Activated CD4-positive, alpha-beta T cell treated with anti-CD3 and anti-CD28 coated beads, Interleukin-2, amount 50 U/mL, for 48 hours (primary cell): ENCODE data around the gene WDR82.
"Not testable (repeated sequence)": the region's sequence is repeated elsewhere in the genome, so short reads cannot be mapped to it uniquely, and the experiment has no call there.

ENCODE experiments used
- DNase-seq, 2 experiments: peaks; one replicate each; pipeline ENCODE4 v3.0.0-alpha.2; 2020

WDR82 gene

DNA sequence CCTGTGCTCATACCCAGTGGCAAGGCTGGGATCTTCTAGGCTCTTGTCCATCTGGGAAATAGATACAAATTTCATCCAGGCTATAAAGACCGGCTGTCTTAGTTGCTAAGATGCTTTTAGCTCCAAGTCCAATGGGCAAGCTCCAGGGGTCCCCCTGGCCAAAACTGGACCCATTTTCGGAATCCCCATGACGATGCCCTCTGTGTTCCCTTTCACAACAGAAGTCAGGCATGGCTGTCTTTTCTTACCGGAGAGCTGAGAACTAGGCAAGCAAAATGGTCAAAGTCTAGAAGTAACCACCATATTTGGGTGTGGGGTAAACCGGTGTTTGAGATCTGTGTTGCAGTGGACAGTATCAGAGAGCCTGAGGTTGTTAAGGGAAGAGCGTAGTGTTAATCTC is 10.2 kb upstream of the WDR82 start:
- DNase-seq = no peak

- no peak for DNase-seq
These were observed 8.3 kb upstream of the WDR82 start for GRCh38 chr3:52286777-52287110.

DNA sequence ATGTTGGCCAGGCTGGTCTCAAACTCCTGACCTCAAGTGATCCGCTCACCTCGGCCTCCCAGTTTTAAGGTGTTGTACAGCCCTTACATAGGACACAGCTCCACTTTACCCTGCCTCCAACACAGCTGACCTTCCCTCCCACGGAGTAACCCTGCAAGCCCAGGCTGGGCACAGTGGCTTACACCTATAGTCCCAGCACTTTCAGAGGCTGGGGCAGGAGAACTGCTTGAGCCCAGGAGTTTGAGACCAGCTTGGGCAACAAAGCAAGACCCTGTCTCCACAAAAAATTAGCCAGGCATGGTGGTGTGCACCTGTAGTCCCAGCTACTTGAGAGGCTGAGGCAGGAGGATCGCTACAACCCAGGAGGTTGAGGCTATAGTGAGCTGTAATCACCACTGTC is 5.6 kb upstream of the WDR82 start:
- DNase-seq = not testable (repeated sequence)

DNA sequence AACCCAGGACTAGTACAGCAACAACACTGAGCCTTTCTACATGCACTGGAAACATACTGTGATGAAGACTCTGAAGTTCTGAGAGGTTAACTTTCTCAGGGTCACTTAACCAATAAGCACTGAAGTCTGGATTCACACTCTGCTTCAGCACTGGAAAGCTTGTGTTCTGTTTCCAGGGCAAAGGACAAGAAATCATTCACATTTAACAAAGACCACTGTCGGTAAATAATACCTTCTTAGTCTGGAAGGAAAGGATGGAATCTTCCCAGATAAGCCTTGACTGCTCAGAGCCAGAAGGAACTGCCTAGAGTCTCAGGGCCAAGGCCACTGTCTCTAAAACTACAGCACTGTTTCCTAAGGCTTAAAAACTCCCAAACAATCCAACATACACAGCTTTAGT is 4.9 kb upstream of the WDR82 start:
- DNase-seq = no peak

- no peak for DNase-seq
These were observed 3.7 kb upstream of the WDR82 start for GRCh38 chr3:52281981-52282801.

DNA sequence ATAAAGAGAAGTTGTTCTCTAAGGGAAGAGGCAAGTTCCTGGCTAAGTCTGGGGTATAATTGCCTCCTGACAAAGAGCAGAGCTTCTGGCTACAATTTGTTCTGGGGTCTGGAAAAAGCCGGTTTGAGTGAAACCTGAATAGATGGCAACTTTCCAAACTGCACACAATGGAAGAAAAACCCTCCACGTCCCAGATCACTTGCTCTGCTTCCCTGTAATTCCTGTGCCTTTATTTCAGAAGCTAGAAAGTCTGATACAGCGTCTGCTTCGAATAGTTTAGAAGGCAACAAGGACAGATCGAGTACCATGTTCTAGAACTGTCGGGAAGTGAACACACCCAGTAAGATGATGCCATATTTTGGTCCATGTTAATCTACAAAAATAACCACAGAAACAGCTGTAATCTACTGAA is 1.6 kb upstream of the WDR82 start:
- no peak for DNase-seq

- no peak for DNase-seq
These were observed 1.1 kb upstream of the WDR82 start for GRCh38 chr3:52279596-52279995.

- peak; percentile 64 to 70 for DNase-seq
These were observed 408 bp downstream of the WDR82 start for GRCh38 chr3:52277972-52278509.

DNA sequence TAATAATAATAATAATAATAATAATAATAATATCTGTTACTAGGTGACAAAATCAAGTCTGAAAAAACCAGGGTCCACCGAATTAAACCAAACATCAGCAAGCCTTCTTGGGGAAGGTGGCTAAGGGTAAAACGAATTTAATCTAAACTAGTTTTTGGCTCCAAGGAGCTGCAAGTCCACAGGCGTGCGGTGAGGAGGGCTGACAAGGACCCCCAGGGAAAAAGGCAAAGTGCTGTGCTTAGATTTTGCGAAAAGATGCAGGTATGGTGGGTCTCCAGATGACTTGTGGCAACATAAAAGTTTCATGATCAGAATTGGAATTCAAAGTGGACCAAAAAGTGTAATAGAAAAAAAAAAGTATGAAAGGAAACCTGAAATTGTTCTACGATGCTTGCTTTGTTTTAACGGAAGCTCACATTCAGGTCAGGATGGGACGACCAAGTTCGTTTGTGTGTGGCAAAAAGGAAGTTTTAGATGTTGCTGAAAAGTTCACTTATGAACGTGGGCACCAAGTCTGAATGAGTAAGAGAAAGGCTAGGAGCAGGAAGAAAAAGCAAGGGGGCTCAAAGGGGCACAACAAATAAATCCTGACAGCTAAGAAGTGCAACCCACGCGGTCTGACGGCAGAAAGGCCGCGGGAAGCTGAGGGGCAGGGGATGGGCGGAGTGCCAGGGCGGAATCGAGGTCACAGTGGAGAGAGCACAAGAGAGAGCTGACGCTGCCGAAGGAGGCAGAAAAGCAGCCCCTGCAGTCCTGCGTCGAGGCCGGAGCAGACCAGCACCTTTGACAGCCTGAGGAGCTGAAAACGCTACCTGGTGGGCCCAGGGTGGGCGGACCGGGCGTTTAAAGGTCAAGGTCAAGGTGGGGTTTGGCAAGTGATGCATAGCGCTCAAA is 1.1 kb downstream of the WDR82 start:
- peak; percentile 85 to 89 for DNase-seq

- not testable (repeated sequence) for DNase-seq
These were observed 3.7 kb downstream of the WDR82 start for GRCh38 chr3:52274781-52275180.

DNA sequence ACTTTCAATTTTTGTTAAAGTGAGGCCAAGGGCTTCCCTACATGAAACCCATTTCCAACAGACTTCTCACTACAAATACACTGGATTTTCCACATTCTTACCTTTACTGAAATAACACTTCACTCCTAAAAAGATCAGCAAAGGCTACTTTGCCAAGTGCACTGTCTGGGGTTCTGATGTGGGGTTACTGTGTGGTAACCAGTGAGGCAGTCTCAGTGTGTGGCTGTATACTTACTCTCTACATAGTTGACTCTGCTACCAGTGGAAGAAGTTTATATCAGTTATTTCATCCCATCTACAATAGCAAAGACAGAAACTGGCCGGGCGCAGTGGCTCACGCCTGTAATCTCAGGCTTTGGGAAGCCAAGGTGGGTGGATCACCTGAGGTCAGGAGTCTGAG is 5.6 kb downstream of the WDR82 start:
- DNase-seq = no peak

DNA sequence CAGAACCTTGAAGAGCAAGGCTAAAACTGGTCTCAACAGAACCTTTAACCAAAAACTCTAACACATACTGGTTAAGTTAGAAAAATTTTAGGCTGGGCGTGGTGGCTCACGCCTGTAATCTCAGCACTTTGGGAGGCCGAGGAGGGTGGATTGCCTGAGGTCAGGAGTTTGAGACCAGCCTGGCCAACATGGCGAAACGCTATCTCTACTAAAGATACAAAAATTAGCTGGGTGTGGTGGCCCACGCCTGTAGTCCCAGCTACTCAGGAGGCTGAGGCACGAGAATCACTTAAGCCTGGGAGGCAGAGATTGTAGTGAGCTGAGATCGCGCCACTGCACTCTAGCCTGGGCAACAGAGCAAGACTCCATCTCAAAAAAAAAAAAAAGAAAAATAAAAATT is 6.3 kb downstream of the WDR82 start:
- not testable (repeated sequence) for DNase-seq

DNA sequence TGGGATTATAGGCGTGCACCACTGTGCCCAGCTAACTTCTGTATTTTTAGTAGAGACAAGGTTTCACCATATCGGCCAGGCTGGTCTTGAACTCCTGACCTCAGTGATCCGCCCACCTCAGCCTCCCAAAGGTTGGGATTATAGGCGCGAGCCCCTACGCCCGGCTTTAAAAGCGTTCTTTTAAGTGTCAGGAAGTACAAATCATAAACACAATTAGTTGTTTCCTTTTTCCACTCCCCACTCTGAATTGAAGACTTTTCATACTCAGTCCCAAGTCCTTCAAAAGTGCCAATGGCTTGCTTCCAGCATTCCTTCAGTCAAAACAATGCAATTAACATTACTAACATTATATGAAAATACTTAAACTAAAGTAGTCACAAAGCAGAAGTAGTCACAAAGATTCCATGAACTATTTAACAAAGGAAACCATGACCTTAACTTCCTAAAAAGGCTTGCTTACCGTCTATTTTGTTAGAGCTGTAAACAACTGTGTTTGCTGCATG is 8.1 kb downstream of the WDR82 start:
- no peak for DNase-seq

DNA sequence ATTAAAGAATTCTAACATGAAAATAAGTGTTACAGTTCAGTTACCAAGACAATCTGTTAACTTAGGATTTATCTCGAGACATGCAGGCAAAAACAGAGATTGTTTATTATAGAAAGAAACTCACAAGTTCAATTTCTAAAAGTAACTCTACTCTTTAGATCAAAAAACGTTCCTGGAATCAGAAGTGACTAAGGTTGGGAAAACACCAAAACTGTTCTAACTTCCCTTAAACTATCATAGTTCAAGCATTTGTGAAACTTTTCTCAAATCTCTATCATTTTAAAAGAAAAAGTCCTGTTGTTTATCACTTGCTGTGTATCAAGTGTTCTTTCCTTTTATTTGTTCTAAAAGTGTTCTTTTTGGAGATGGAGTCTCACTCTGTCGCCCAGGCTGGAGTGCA is 8.7 kb downstream of the WDR82 start:
- DNase-seq = no peak

GRCh38 chr3:52268036-52268435 is 10.4 kb downstream of the WDR82 start:
- DNase-seq = peak; percentile 56 to 61

DNA sequence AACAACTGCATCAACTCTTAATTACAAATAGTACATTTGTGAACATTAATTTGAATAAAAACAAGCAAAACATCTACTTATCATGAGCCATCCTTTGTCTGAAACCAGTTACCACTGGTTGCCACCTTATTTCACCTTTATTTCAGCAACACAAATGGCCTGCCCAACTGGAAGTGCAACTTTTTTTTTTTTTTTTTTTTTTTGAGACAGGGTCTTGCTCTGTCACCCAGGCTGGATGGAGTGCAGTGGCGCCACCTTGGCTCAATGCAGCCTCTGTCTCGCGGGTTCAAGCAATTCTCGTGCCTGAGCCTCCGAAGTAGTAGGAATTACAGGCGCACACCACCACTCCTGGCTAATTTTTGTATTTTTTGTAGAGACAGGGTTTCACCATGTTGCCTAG is 13.1 kb downstream of the WDR82 start:
- no peak for DNase-seq

DNA sequence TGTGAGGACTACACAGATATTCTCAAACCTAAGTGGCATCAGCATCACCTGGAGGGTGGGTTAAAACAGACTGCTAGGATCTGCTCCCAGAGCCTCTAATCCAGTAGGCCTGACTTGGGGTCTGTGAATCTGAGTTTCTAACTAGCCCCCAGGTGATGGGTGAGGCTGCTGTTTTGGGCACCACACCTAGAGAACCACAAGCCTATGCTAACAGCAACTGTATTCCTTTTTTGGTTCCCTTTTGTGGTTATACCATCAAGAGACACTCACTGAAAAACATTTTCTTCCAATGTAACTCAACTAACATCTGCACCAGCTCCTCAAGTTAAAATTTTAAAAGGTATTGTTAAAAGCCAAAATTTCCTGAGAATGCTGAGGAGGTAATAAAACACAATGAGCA is 16.0 kb downstream of the WDR82 start:
- DNase-seq = no peak

GRCh38 chr3:52259448-52259847 is 19.0 kb downstream of the WDR82 start:
- DNase-seq = no peak

GRCh38 chr3:52259035-52259434 is 19.4 kb downstream of the WDR82 start:
- DNase-seq = no peak

DNA sequence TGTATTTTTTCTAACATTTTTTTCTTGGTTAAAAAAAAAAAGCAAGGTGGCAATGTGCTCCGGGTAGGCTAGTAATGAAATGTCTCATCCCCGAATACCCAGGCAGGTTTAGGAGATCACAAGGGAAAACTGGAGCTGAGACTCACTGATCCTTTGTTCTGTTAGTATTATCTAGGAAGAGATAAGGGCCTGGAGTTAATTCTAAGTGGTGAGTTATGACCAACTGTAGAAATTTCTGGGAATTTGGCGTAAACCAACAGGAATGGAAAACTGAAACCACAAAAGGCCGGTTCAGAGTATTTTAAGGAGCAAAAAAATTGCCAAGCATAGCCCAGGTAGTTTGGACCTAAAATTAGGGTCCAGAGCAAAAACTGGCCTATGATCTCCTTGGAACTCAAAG is 20.5 kb downstream of the WDR82 start:
- DNase-seq = no peak

DNA sequence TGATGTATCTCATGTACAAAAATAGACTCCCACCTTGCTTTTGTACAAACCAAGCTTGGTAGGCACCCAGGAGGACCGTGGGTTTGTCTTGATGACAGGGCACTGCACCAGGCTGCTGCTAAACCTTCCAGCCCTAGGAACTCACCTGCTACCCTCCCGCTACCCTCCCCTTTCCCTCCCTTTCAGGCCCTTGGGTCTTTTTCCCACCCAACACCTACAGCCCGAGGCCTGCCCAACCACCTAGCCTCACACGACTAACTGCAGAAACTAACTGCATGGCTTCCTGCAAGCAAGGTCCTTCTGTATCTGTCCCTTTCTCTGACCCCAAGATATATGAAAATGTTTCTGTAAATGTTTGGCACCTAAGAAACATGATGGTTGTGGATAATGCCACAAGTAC is 21.8 kb downstream of the WDR82 start:
- DNase-seq = no peak

DNA sequence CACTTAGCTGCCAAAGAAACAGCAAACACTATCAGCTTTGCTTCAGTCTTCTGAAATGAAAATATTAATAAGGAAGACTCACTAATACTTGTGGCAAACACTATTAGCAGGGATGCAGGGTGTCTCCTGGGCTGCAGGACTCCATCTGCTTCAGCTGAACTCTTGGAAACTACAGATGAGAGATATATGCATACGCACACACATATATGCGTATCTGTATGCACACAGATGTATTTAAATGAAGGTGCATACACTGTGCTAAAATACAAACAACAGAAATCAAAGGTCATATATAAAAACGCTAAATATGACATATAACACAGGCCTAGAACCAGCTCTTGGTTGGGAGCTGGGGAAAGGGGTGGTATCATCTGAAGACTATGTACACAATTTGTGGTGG is 22.3 kb downstream of the WDR82 start:
- DNase-seq = no peak

- DNase-seq = no peak
These were observed 23.8 kb downstream of the WDR82 start for GRCh38 chr3:52254608-52255007.
